DMS 273 treated with DMSO at 0.1 percent for 48 hours (cell line): ENCODE measurements around the gene DHX15.

Source experiments
- DNase-seq: peaks from one replicate; lab custom pipeline; 2025; lab: John Stamatoyannopoulos, UW

Gene DHX15

GRCh38 chr4:24482871-24483270 is 101.5 kb downstream of the DHX15 start:
- DNase-seq = no peak

GRCh38 chr4:24477919-24478318 is 106.4 kb downstream of the DHX15 start:
- peak; percentile 33 for DNase-seq
